ENCODE data around the gene NUTM1. TPM values are rescaled to one million over a fixed set of nuclear protein-coding genes. Genes with fewer than 3 reads are reported as not detected.
"Not testable (repeated sequence)": the region's sequence is repeated elsewhere in the genome, so short reads cannot be mapped to it uniquely, and the experiment has no call there.

Gene NUTM1
- total and polyA plus RNA-seq, 2 donors (not counting 1 experiment from before 2014, with no cell fraction given) = not detected

DNA sequence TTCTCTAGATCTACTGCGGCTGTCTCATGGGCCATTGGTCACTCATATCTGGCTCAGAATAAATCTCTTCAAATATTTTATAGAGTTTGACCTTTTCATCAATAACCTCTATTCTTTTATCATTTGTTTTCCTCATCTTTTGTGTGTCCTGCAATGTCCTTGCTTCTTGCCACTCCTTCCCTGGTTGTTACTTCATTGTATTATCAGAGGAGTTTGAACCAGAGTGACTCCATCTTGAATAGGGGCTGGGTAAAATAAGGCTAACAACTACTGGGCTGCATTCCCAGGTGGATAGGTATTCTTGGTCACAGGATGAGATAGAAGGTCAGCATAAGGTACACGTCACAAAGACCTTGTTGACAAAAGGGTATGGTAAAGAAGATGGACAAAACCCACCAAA, 33.7 kb downstream of the NUTM1 start:
- ChIA-PET POLR2A (no interaction called here), CTCF (no interaction called here)
- intact Hi-C loops (cut with micrococcal nuclease) = no loop called here
- Histone ChIP-seq H3K27me3 (replicated peaks in 1 of 4; ENCODE audit: control extremely low read depth in 1 of 4, control insufficient read depth in 3 of 4, insufficient read depth in 4 of 4, low read length in 3 of 4) (no peaks in the 10 kb centered on the region), H3K4me2 (replicated peaks; ENCODE audit: low read depth, low read length, poor library complexity, severe bottlenecking) (no peak overlapping the region), H3K36me3 (replicated peaks in 1 of 2; ENCODE audit: control extremely low read depth in 1 of 2, control insufficient read depth in 1 of 2, extremely low read depth in 1 of 2, insufficient read depth in 2 of 2, low read length in 1 of 2) (no peaks in the 10 kb centered on the region), H3K4me1 (ENCODE audit: control insufficient read depth in 2 of 2, insufficient read depth in 2 of 2, low read length in 2 of 2) (no peaks in the 10 kb centered on the region), H4K20me1 (ENCODE audit: control insufficient read depth, insufficient read depth, low read length, poor library complexity, severe bottlenecking) (no peaks in the 10 kb centered on the region), H3K4me3 (ENCODE audit: control extremely low read depth in 1 of 5, extremely low read depth in 1 of 5, insufficient read depth in 1 of 5, low read depth in 2 of 5, low read length in 4 of 5) (no peak overlapping the region), H2AFZ (ENCODE audit: insufficient read depth, low read depth, low read length, poor library complexity, severe bottlenecking) (no peak overlapping the region), H3K27ac (ENCODE audit: low read length in 2 of 2) (no peak overlapping the region), H3K9me3 (ENCODE audit: control extremely low read depth in 1 of 3, control insufficient read depth in 2 of 3, insufficient read depth in 1 of 3, low read length in 2 of 3) (no peaks in the 10 kb centered on the region), H3K79me2 (ENCODE audit: control insufficient read depth, insufficient read depth, low read length) (no peaks in the 10 kb centered on the region), H3K9ac (ENCODE audit: low read length) (no peak overlapping the region)
- Mint-ChIP-seq H3K27ac (no peak overlapping the region), H3K27me3 (no peaks in the 10 kb centered on the region), H3K4me1 (no peaks in the 10 kb centered on the region), H3K9me3 (ENCODE audit: insufficient read depth) (peaks cover under 1% of the 10 kb centered on the region), H3K4me3 (no peak overlapping the region)
- ATAC-seq (ENCODE audit: low read depth) = no peak
- WGBS (ENCODE audit: insufficient coverage) = no CpG with 5 or more reads among the region's 2 CpGs
- DNase-seq = no peak
- TF ChIP-seq CTCF (IDR thresholded peaks at IDR 0.05) (no peak), EZH2 (IDR thresholded peaks at IDR 0.05; ENCODE audit: borderline replicate concordance, insufficient read depth, low read depth, low read length, poor library complexity, severe bottlenecking) (no peak)

DNA sequence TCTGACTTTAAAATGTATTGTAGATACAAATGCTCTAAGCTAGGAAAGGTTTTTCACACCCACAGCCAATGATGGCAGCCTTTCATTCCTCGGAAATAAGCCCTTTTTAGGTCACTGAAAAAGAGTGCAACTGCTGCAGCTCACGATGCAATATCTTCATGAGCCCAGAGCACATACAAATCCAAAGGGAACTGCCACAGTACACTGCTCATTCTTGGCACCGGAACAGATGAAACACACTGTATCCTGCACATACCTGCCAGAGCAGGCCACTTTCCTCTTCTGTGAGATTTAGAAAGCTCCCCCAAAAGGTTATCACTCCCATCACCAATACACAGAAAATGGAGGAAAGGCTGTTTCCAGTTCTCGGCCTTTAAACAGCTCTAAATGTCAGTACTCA, 37.4 kb downstream of the NUTM1 start:
- DNase-seq; H3K4me3 ChIP-seq (ENCODE audit: control extremely low read depth in 1 of 5, extremely low read depth in 1 of 5, insufficient read depth in 1 of 5, low read depth in 2 of 5, low read length in 4 of 5); H4K20me1 ChIP-seq (ENCODE audit: control insufficient read depth, insufficient read depth, low read length, poor library complexity, severe bottlenecking); H3K27me3 ChIP-seq (replicated peaks in 1 of 4; ENCODE audit: control extremely low read depth in 1 of 4, control insufficient read depth in 3 of 4, insufficient read depth in 4 of 4, low read length in 3 of 4); H3K9me3 Mint-ChIP-seq (ENCODE audit: insufficient read depth); ATAC-seq (ENCODE audit: low read depth); intact Hi-C loops (cut with micrococcal nuclease); H3K9ac ChIP-seq (ENCODE audit: low read length); POLR2A ChIA-PET; H3K4me1 Mint-ChIP-seq; H3K27ac Mint-ChIP-seq; H3K27ac ChIP-seq (ENCODE audit: low read length in 2 of 2); H3K79me2 ChIP-seq (ENCODE audit: control insufficient read depth, insufficient read depth, low read length); H3K4me2 ChIP-seq (replicated peaks; ENCODE audit: low read depth, low read length, poor library complexity, severe bottlenecking); H3K4me3 Mint-ChIP-seq; H3K27me3 Mint-ChIP-seq; H3K36me3 ChIP-seq (replicated peaks in 1 of 2; ENCODE audit: control extremely low read depth in 1 of 2, control insufficient read depth in 1 of 2, extremely low read depth in 1 of 2, insufficient read depth in 2 of 2, low read length in 1 of 2); CTCF ChIA-PET; H3K9me3 ChIP-seq (ENCODE audit: control extremely low read depth in 1 of 3, control insufficient read depth in 2 of 3, insufficient read depth in 1 of 3, low read length in 2 of 3); H2AFZ ChIP-seq (ENCODE audit: insufficient read depth, low read depth, low read length, poor library complexity, severe bottlenecking); H3K4me1 ChIP-seq (ENCODE audit: control insufficient read depth in 2 of 2, insufficient read depth in 2 of 2, low read length in 2 of 2): not testable (repeated sequence)
- WGBS (ENCODE audit: insufficient coverage) = 100% methylated on average over 3 of the region's 4 CpGs

- CTCF ChIA-PET; H3K4me1 ChIP-seq (ENCODE audit: control insufficient read depth in 2 of 2, insufficient read depth in 2 of 2, low read length in 2 of 2); H3K4me1 Mint-ChIP-seq; H2AFZ ChIP-seq (ENCODE audit: insufficient read depth, low read depth, low read length, poor library complexity, severe bottlenecking); H3K9me3 Mint-ChIP-seq (ENCODE audit: insufficient read depth); DNase-seq; H4K20me1 ChIP-seq (ENCODE audit: control insufficient read depth, insufficient read depth, low read length, poor library complexity, severe bottlenecking); H3K9ac ChIP-seq (ENCODE audit: low read length); H3K4me3 Mint-ChIP-seq; H3K4me2 ChIP-seq (replicated peaks; ENCODE audit: low read depth, low read length, poor library complexity, severe bottlenecking); ATAC-seq (ENCODE audit: low read depth); intact Hi-C loops (cut with micrococcal nuclease); H3K9me3 ChIP-seq (ENCODE audit: control extremely low read depth in 1 of 3, control insufficient read depth in 2 of 3, insufficient read depth in 1 of 3, low read length in 2 of 3); H3K79me2 ChIP-seq (ENCODE audit: control insufficient read depth, insufficient read depth, low read length); H3K36me3 ChIP-seq (replicated peaks in 1 of 2; ENCODE audit: control extremely low read depth in 1 of 2, control insufficient read depth in 1 of 2, extremely low read depth in 1 of 2, insufficient read depth in 2 of 2, low read length in 1 of 2); H3K27me3 Mint-ChIP-seq; H3K4me3 ChIP-seq (ENCODE audit: control extremely low read depth in 1 of 5, extremely low read depth in 1 of 5, insufficient read depth in 1 of 5, low read depth in 2 of 5, low read length in 4 of 5); POLR2A ChIA-PET; H3K27ac ChIP-seq (ENCODE audit: low read length in 2 of 2); H3K27me3 ChIP-seq (replicated peaks in 1 of 4; ENCODE audit: control extremely low read depth in 1 of 4, control insufficient read depth in 3 of 4, insufficient read depth in 4 of 4, low read length in 3 of 4); H3K27ac Mint-ChIP-seq: not testable (repeated sequence)
- no CpG with 5 or more reads among the region's 19 CpGs for WGBS (ENCODE audit: insufficient coverage)
Measured at GRCh38 chr15:34381829-34382521, 38.9 kb downstream of the NUTM1 start.

All from B cell (primary cell).